Mucosa of stomach (tissue), 1 donor: Measurements from ENCODE around the gene LRP5.
A peak's percentile ranks its signal among the peaks of the same experiment; 100 is the strongest.

Experiments
- H3K27me3 ChIP-seq: one replicate; pipeline ENCODE4 v1.7.0; 2013; ENCODE audit warnings: mild to moderate bottlenecking, low read length; ENCODE audit not compliant: control insufficient read depth, insufficient read depth
- H3K36me3 ChIP-seq: one replicate; pipeline ENCODE4 v1.7.0; 2013; ENCODE audit warnings: low read length; ENCODE audit not compliant: control insufficient read depth, insufficient read depth
- H3K4me1 ChIP-seq: one replicate; pipeline ENCODE4 v1.7.0; 2013; ENCODE audit warnings: mild to moderate bottlenecking, low read length; ENCODE audit not compliant: control insufficient read depth, insufficient read depth
- H3K4me3 ChIP-seq: one replicate; pipeline ENCODE4 v1.7.0; 2013; ENCODE audit warnings: low read length
- H3K9ac ChIP-seq: one replicate; pipeline ENCODE4 v1.7.0; 2013; ENCODE audit warnings: mild to moderate bottlenecking, low read length, moderate library complexity
- H3K9me3 ChIP-seq: one replicate; pipeline ENCODE4 v1.7.0; 2013; ENCODE audit warnings: mild to moderate bottlenecking, low read length, moderate library complexity; ENCODE audit not compliant: control insufficient read depth
- donor health status: Pancreatic carcinoma.

LRP5 gene

DNA sequence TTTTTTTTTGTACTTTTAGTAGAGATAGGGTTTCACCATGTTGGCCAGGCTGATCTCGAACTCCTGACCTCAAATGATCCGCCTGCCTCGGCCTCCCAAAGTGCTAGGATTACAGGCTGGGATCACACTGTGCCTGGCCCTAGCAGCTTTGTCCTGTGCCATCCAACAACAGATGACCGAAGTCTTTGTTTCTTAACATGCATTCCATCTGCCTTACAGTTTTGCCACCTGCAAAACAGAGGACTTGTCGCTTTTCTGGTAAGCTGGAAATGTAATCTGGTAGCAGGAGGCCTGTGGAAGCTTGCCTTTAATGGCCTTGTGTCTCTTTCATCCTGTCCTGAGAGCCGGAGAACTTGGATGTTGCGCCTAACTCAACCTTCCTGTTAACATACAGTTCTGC, 89.5 kb downstream of the LRP5 start:
- H3K9me3 ChIP-seq: no peaks in the 10 kb centered on the region
- H3K9ac ChIP-seq: no peak overlapping the region
- H3K36me3 ChIP-seq: peaks cover 9% of the 10 kb centered on the region
- peaks cover 33% of the 10 kb centered on the region for H3K4me1 ChIP-seq
- H3K4me3 ChIP-seq: no peak overlapping the region
- no peaks in the 10 kb centered on the region for H3K27me3 ChIP-seq

DNA sequence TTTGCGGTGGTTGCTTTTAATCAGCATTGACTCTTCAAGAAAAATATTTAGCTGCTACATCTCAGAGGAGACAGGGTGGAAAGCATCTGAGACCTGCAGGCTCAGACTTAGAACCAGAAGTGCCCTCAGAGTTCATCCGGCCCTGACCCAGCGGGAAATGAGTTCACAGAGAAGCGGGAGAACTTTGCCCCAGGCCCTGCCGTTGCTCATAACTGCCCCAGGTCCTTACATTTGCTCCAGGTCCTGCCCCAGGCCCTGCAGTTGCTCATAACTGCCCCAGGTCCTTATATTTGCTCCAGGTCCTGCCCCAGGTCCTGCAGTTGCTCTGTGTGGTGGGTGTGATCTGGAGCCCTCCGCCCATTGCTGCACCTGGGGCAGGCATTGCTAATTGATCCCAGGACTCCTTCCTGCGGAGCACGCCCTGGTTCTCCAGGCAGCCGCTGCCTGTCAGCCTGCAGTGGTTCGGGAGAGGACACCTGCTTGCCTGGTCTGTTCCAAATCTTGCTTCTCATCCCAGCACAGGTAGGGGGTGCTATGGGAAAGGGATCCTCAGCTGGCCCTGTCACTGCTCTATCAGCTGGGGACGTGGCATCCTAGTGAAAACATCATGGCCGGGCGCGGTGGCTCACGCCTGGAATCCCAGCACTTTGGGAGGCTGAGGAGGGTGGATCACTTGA, 90.1 kb downstream of the LRP5 start:
- no peak overlapping the region for H3K9ac ChIP-seq
- H3K4me1 ChIP-seq: peaks cover 33% of the 10 kb centered on the region
- H3K27me3 ChIP-seq: no peaks in the 10 kb centered on the region
- H3K9me3 ChIP-seq: no peaks in the 10 kb centered on the region
- peaks cover 9% of the 10 kb centered on the region for H3K36me3 ChIP-seq
- no peak overlapping the region for H3K4me3 ChIP-seq

DNA sequence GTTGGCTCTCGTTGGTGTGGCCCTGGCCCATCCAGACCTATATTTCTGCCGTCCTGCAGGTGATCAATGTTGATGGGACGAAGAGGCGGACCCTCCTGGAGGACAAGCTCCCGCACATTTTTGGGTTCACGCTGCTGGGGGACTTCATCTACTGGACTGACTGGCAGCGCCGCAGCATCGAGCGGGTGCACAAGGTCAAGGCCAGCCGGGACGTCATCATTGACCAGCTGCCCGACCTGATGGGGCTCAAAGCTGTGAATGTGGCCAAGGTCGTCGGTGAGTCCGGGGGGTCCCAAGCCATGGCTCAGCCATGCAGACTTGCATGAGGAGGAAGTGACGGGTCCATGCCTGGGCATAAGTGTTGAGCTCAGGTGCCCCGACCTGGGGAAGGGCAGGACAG, 91.0 kb downstream of the LRP5 start:
- H3K27me3 ChIP-seq: no peaks in the 10 kb centered on the region
- H3K4me1 ChIP-seq: peaks cover 37% of the 10 kb centered on the region
- peaks cover 9% of the 10 kb centered on the region for H3K36me3 ChIP-seq
- no peaks in the 10 kb centered on the region for H3K9me3 ChIP-seq
- no peak overlapping the region for H3K9ac ChIP-seq
- no peak overlapping the region for H3K4me3 ChIP-seq

DNA sequence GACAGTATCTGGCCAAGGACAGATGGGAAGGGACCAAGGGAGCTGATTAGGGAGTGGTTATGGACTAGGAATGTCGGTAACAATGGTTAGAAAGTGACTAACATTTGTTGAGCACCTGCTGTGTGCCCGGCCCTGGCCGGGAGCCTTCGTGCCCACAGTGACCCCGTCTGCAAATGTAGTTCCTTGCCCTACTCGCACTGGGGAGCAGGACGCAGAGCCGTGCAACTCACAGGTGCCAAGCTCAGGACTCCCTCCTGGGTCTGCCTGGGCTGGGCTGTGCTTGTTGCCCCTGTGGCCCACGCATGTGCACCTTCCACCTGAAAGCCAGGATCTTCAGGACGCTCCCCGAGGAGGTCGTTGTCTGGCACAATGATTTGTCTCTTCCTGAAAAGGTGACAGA, 91.4 kb downstream of the LRP5 start:
- H3K9me3 ChIP-seq: no peaks in the 10 kb centered on the region
- no peak overlapping the region for H3K9ac ChIP-seq
- peaks cover 9% of the 10 kb centered on the region for H3K36me3 ChIP-seq
- no peak overlapping the region for H3K4me3 ChIP-seq
- no peaks in the 10 kb centered on the region for H3K27me3 ChIP-seq
- H3K4me1 ChIP-seq: peaks cover 37% of the 10 kb centered on the region

DNA sequence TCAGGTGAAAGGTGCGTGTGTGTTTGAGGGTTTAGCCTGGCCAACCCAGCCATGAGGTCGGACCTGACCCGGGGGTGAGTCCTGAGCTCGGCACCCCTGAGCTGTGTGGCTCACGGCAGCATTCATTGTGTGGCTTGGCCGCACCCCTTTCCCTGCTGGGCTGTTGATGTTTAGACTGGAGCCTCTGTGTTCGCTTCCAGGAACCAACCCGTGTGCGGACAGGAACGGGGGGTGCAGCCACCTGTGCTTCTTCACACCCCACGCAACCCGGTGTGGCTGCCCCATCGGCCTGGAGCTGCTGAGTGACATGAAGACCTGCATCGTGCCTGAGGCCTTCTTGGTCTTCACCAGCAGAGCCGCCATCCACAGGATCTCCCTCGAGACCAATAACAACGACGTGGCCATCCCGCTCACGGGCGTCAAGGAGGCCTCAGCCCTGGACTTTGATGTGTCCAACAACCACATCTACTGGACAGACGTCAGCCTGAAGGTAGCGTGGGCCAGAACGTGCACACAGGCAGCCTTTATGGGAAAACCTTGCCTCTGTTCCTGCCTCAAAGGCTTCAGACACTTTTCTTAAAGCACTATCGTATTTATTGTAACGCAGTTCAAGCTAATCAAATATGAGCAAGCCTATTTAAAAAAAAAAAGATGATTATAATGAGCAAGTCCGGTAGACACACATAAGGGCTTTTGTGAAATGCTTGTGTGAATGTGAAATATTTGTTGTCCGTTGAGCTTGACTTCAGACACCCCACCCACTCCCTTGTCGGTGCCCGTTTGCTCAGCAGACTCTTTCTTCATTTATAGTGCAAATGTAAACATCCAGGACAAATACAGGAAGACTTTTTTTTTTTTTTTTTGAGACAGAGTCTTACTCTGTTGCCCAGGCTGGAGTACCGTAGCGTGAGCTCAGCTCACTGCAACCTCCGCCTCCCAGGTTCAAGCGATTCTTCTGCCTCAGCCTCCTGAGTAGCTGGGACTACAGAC, 94.2 kb downstream of the LRP5 start:
- Histone ChIP-seq H3K36me3 (peaks cover 15% of the 10 kb centered on the region), H3K4me1 (peaks cover 34% of the 10 kb centered on the region), H3K4me3 (no peak overlapping the region), H3K27me3 (no peaks in the 10 kb centered on the region), H3K9me3 (no peaks in the 10 kb centered on the region), H3K9ac (peak overlapping the region; percentile 23)

DNA sequence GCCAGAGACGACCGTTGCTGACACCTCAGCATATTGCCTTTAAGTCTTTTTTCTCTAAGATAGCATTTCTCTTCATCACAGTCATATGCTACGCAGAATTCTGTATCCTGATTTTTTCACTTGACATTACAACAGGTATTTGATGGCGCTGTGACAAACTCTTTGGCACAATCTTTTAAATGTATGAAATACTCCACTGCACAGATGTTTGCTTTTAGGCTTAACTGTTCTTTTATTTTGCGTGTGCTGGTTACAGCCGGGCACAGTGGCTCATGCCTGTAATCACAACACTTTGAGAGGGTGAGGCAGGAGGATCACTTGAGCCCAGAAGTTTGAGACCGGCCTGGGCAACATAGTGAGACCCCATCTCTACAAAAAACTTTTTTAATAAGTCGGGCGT, 96.1 kb downstream of the LRP5 start:
- Histone ChIP-seq H3K36me3 (peaks cover 21% of the 10 kb centered on the region), H3K9ac (no peak overlapping the region), H3K4me1 (peaks cover 46% of the 10 kb centered on the region), H3K27me3 (no peaks in the 10 kb centered on the region), H3K4me3 (no peak overlapping the region), H3K9me3 (no peaks in the 10 kb centered on the region)

DNA sequence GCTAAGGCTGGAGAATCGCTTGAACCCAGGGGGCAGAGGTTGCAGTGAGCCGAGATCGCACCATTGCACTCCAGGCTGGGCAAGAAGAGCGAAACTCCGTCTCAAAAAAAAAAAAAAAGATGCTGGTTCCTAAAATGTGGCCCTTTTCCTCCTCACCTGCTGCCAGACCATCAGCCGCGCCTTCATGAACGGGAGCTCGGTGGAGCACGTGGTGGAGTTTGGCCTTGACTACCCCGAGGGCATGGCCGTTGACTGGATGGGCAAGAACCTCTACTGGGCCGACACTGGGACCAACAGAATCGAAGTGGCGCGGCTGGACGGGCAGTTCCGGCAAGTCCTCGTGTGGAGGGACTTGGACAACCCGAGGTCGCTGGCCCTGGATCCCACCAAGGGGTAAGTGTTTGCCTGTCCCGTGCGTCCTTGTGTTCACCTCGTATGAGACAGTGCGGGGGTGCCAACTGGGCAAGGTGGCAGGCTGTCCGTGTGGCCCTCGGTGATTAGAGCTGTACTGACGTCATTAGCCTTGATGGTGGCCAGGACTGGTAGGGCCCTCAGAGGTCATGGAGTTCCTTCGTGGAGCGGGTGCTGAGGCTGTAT, 97.5 kb downstream of the LRP5 start:
- no peaks in the 10 kb centered on the region for H3K9me3 ChIP-seq
- no peak overlapping the region for H3K4me3 ChIP-seq
- no peak overlapping the region for H3K9ac ChIP-seq
- H3K27me3 ChIP-seq: no peaks in the 10 kb centered on the region
- peaks cover 24% of the 10 kb centered on the region for H3K36me3 ChIP-seq
- H3K4me1 ChIP-seq: peaks cover 51% of the 10 kb centered on the region

DNA sequence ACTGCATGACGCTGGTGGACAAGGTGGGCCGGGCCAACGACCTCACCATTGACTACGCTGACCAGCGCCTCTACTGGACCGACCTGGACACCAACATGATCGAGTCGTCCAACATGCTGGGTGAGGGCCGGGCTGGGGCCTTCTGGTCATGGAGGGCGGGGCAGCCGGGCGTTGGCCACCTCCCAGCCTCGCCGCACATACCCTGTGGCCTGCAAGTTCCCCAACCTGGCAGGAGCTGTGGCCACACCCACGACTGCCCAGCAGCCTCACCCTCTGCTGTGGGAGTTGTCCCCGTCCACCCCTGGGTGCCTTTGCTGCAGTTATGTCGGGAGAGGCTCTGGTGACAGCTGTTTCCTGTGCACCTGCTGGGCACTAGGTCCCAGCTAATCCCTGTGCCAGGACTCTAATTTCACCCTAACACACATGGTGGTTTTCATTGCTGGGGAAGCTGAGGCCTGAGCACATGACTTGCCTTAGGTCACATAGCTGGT, 99.2 kb downstream of the LRP5 start:
- H3K36me3 ChIP-seq: peaks cover 24% of the 10 kb centered on the region
- H3K9ac ChIP-seq: peak overlapping the region; percentile 8
- peaks cover 34% of the 10 kb centered on the region for H3K4me1 ChIP-seq
- H3K27me3 ChIP-seq: no peaks in the 10 kb centered on the region
- H3K9me3 ChIP-seq: no peaks in the 10 kb centered on the region
- no peak overlapping the region for H3K4me3 ChIP-seq

DNA sequence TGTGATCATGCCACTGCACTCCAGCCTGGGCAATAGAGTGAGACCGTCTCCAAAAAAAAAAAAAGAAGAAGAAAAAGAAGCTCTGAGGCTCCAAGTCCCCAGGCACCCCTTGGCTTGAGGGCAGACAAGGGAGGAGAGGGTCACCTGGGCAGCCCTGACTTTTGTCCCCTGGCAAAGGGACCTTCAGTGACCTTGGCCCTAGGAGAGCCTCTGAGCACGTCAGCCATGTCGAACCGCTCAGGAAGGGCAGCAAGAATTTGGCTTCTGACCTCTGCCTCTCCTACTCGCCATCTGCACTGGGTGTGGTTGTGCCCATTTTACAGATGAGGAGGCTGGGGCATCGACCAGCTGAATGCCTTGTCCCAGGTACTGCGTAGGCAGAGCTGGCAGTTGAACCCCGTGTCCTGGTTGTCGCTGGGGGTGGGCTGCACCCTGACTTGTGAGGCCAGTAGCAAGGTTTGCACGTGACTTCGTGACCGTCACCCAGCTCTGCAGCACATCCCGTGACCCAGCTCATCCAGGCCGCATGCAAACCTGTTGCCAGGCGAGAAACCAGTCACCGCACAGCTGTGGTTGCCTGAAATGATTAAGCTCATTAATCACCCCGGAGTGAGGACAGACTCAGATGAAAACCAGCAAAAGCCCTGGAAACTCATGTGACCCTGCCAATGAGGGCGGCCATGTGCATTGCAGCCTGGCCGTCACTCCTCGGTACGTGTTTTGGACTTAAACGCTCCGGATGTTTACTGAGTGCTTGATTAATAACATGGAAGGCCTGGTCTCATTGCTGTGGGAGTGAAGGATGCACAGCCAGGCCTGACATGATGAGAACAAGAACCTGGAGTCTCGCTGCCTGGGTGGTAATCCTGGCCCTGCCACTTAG, 100.4 kb downstream of the LRP5 start:
- H3K36me3 ChIP-seq: peaks cover 24% of the 10 kb centered on the region
- H3K9me3 ChIP-seq: no peaks in the 10 kb centered on the region
- no peak overlapping the region for H3K9ac ChIP-seq
- no peaks in the 10 kb centered on the region for H3K27me3 ChIP-seq
- peaks cover 29% of the 10 kb centered on the region for H3K4me1 ChIP-seq
- H3K4me3 ChIP-seq: no peak overlapping the region

DNA sequence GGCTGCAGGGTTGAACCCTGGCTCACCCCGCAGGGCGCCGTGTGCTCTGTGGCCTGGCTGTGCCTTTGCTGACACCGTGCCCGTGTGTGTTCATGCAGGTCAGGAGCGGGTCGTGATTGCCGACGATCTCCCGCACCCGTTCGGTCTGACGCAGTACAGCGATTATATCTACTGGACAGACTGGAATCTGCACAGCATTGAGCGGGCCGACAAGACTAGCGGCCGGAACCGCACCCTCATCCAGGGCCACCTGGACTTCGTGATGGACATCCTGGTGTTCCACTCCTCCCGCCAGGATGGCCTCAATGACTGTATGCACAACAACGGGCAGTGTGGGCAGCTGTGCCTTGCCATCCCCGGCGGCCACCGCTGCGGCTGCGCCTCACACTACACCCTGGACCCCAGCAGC, 101.2 kb downstream of the LRP5 start:
- Histone ChIP-seq H3K4me3 (no peak overlapping the region), H3K9me3 (no peaks in the 10 kb centered on the region), H3K36me3 (peaks cover 24% of the 10 kb centered on the region), H3K27me3 (no peaks in the 10 kb centered on the region), H3K9ac (no peak overlapping the region), H3K4me1 (peaks cover 28% of the 10 kb centered on the region)

DNA sequence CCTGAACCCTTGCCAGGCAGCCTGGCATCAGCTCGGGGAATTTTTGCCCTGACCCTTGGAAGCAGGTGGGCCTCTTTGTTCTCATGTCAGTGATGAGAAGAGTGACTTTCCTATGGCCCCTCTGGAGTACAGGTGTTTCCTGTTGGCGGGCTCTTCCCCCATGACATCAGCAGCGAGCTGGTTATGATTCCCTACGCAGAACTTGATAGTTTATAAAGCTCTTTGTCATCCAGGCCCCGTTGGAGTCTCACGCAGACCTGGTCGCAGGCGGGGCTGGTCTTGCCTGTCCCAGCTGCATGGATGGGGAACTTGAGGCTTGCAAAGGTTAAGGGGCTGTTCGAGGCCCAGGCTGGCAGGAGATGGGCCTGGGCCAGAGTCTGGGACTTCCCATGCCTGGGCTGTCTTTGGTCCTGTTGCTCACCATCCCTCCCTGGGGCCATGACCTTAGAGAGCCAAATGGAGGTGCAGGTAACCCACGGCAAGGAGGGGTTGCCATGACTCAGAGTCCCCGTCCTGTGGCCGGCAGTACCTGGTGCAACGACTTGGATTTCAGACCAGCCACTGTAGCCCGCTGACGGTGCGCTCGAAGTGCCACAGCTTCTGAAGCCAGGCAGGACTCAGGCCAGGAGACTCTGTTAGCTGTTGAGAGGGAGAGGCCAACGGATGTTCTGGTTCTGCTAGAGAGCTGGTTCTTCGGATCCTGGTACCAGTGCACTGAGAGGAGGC, 102.3 kb downstream of the LRP5 start:
- H3K27me3 ChIP-seq: no peaks in the 10 kb centered on the region
- peaks cover 24% of the 10 kb centered on the region for H3K36me3 ChIP-seq
- no peak overlapping the region for H3K9ac ChIP-seq
- no peaks in the 10 kb centered on the region for H3K9me3 ChIP-seq
- H3K4me1 ChIP-seq: peaks cover 28% of the 10 kb centered on the region
- no peak overlapping the region for H3K4me3 ChIP-seq
